Body of pancreas (tissue), 4 donors: Measurements from ENCODE around the gene AKT1S1. TPM values are rescaled to one million over a fixed set of nuclear protein-coding genes. Genes with fewer than 3 reads are reported as not detected.

Source experiments
- ATAC-seq: fragments of 150-250 bp; one replicate; pipeline ENCODE4 v1.9.1; 2016
- DNase-seq, 4 donors: peaks; one replicate each; pipeline ENCODE4 v3.0.0-alpha.2; 2019
- H3K27ac ChIP-seq, 4 donors: fragments of 200-600 bp; sonication (generic); 1 replicate in 3 of 4; 2 replicates in 1 of 4; pipeline versions ENCODE4 v1.5.1 to v1.6.1; 2016 to 2019; ENCODE audit warnings: mild to moderate bottlenecking in 1 of 4, mixed read lengths in 1 of 4, moderate library complexity in 1 of 4
- H3K27me3 ChIP-seq, 2 donors: fragments of 200-600 bp; sonication (generic); one replicate each; pipeline ENCODE4 v1.6.0; 2016; ENCODE audit warnings: mild to moderate bottlenecking in 1 of 2
- H3K36me3 ChIP-seq, 2 donors: fragments of 200-600 bp; sonication (generic); replicated peaks in 1 of 2; 2 replicates each; pipeline ENCODE4 v1.5.1; 2016; ENCODE audit warnings: low read depth in 2 of 2; ENCODE audit not compliant: insufficient read depth in 1 of 2
- H3K4me1 ChIP-seq: fragments of 200-600 bp; sonication (generic); one replicate; pipeline ENCODE4 v1.6.0; 2016
- H3K4me3 ChIP-seq, 2 donors: fragments of 200-600 bp; sonication (generic); 1 replicate in 1 of 2; 2 replicates in 1 of 2; pipeline ENCODE4 v1.5.1; 2016 to 2019
- H3K9me3 ChIP-seq, 3 donors: fragments of 200-600 bp; sonication (generic); 1 replicate in 2 of 3; 2 replicates in 1 of 3; pipeline ENCODE4 v1.5.1; 2016
- CTCF ChIP-seq, 7 experiments: fragments of 450-650 bp in 4 of 7; fragments of 200-600 bp in 3 of 7; sonication (generic) in 3 of 7; IDR thresholded peaks; one replicate each; pipeline ENCODE4 v1.5.1; 2016 to 2019; ENCODE audit warnings: antibody characterized with exemption in 7 of 7
- POLR2A ChIP-seq, 3 donors: fragments of 450-650 bp; IDR thresholded peaks; one replicate each; pipeline ENCODE4 v1.6.1; 2016; ENCODE audit warnings: antibody characterized with exemption in 3 of 3, mild to moderate bottlenecking in 2 of 3
- WGBS, 2 donors: methylation state at CpG; one replicate each; pipeline ENCODE4 v1.1.5; 2017; 5-methylcytosine and 5-hydroxymethylcytosine counted together
- intact Hi-C: fragments of 100-400 bp; cut with DNase I; formaldehyde crosslinking; loops from one replicate; pipeline ENCODE4 v1.15.1; 2023
- total RNA-seq, 2 donors: library from RNA; depleted of rRNA; stranded (reverse); fragments of >200 nt; gene quantifications; one replicate each; pipeline ENCODE4 v1.1.0, GENCODE V29; 2016

The AKT1S1 gene
- total RNA-seq, 2 donors from 2014 or later, result 7.5 to 20.1 TPM

GRCh38 chr19:49840321-49840720, 36.8 kb downstream of the AKT1S1 start:
- H3K27me3 ChIP-seq, result no peaks in the 10 kb centered on the region
- TF ChIP-seq CTCF (IDR thresholded peaks at IDR 0.05), result no peak
- no peak for TF ChIP-seq POLR2A (IDR thresholded peaks at IDR 0.05)
- no peak overlapping the region for H3K27ac ChIP-seq
- ATAC-seq, result no peak
- DNase-seq, result no peak
- no peaks in the 10 kb centered on the region for H3K4me1 ChIP-seq
- H3K9me3 ChIP-seq, result no peaks in the 10 kb centered on the region
- WGBS, 2 donors, result 87 to 95% methylated on average over 11 of the region's 11 CpGs
- no peak overlapping the region for H3K4me3 ChIP-seq
- intact Hi-C loops, result no loop called here
- peaks cover 0 to 2% of the 10 kb centered on the region in 2 donors for H3K36me3 ChIP-seq

GRCh38 chr19:49839713-49840112, 37.4 kb downstream of the AKT1S1 start:
- Histone ChIP-seq H3K27me3 (no peaks in the 10 kb centered on the region), H3K4me1 (no peaks in the 10 kb centered on the region), H3K27ac (no peak overlapping the region), H3K4me3 (no peak overlapping the region), H3K36me3 (peaks cover 0 to 4% of the 10 kb centered on the region in 2 donors), H3K9me3 (no peaks in the 10 kb centered on the region)
- WGBS, 2 donors, result 87 to 91% methylated on average over 11 of the region's 11 CpGs
- intact Hi-C loops, result no loop called here
- DNase-seq (no peak), ATAC-seq (no peak)
- TF ChIP-seq CTCF (IDR thresholded peaks at IDR 0.05), result no peak

- WGBS, 2 donors, result 81 to 89% methylated on average over 18 of the region's 18 CpGs
- H3K27ac ChIP-seq, result no peak overlapping the region
- TF ChIP-seq CTCF (IDR thresholded peaks at IDR 0.05) (no peak), POLR2A (IDR thresholded peaks at IDR 0.05) (no peak)
- intact Hi-C loops, result no loop called here
- no peak for DNase-seq
- H3K4me1 ChIP-seq, result no peaks in the 10 kb centered on the region
- H3K36me3 ChIP-seq, result peaks cover 0 to 9% of the 10 kb centered on the region in 2 donors
- no peaks in the 10 kb centered on the region for H3K27me3 ChIP-seq
- no peaks in the 10 kb centered on the region for H3K9me3 ChIP-seq
- H3K4me3 ChIP-seq, result no peak overlapping the region
- ATAC-seq, result no peak
These were observed 38.1 kb downstream of the AKT1S1 start for GRCh38 chr19:49838885-49839588.

GRCh38 chr19:49837425-49837824, 39.7 kb downstream of the AKT1S1 start:
- 94 to 98% methylated on average over 9 of the region's 9 CpGs for WGBS, 2 donors
- no peaks in the 10 kb centered on the region for H3K4me1 ChIP-seq
- no peaks in the 10 kb centered on the region for H3K9me3 ChIP-seq
- ATAC-seq, result no peak
- DNase-seq, result no peak
- H3K27me3 ChIP-seq, result no peaks in the 10 kb centered on the region
- H3K36me3 ChIP-seq, result peaks cover 0 to 13% of the 10 kb centered on the region in 2 donors
- intact Hi-C loops, result no loop called here
- no peak overlapping the region for H3K27ac ChIP-seq
- TF ChIP-seq POLR2A (IDR thresholded peaks at IDR 0.05) (no peak), CTCF (IDR thresholded peaks at IDR 0.05) (no peak)
- no peak overlapping the region for H3K4me3 ChIP-seq

GRCh38 chr19:49837009-49837310, 40.2 kb downstream of the AKT1S1 start:
- intact Hi-C loops, result no loop called here
- WGBS, 2 donors, result 80 to 95% methylated on average over 5 of the region's 5 CpGs
- no peaks in the 10 kb centered on the region for H3K4me1 ChIP-seq
- no peak overlapping the region for H3K4me3 ChIP-seq
- ATAC-seq (no peak), DNase-seq (no peak)
- TF ChIP-seq CTCF (IDR thresholded peaks at IDR 0.05) (no peak), POLR2A (IDR thresholded peaks at IDR 0.05) (no peak)
- no peak overlapping the region for H3K27ac ChIP-seq
- H3K27me3 ChIP-seq, result no peaks in the 10 kb centered on the region
- H3K36me3 ChIP-seq, result peaks cover 0 to 17% of the 10 kb centered on the region in 2 donors
- no peaks in the 10 kb centered on the region for H3K9me3 ChIP-seq
